GM18951 (cell line): Measurements from ENCODE around the gene MEIS3.
"Not testable (repeated sequence)": the region's sequence is repeated elsewhere in the genome, so short reads cannot be mapped to it uniquely, and the experiment has no call there.

Experiments used
- POLR2A ChIP-seq: IDR thresholded peaks from 4 replicates; pipeline ENCODE4 v1.6.1; 2011; ENCODE audit warnings: mild to moderate bottlenecking; ENCODE audit not compliant: insufficient read length, insufficient read depth; ENCODE audit errors: extremely low read depth
- in situ Hi-C: fragments of 300-500 bp; cut with MboI; formaldehyde crosslinking; loops from one replicate; pipeline ENCODE4 v1.12.0; 2022; ENCODE audit warnings: low sequenced_read_pairs, mixed read lengths, inconsistent platforms; ENCODE audit not compliant: unreplicated experiment

The MEIS3 gene

DNA sequence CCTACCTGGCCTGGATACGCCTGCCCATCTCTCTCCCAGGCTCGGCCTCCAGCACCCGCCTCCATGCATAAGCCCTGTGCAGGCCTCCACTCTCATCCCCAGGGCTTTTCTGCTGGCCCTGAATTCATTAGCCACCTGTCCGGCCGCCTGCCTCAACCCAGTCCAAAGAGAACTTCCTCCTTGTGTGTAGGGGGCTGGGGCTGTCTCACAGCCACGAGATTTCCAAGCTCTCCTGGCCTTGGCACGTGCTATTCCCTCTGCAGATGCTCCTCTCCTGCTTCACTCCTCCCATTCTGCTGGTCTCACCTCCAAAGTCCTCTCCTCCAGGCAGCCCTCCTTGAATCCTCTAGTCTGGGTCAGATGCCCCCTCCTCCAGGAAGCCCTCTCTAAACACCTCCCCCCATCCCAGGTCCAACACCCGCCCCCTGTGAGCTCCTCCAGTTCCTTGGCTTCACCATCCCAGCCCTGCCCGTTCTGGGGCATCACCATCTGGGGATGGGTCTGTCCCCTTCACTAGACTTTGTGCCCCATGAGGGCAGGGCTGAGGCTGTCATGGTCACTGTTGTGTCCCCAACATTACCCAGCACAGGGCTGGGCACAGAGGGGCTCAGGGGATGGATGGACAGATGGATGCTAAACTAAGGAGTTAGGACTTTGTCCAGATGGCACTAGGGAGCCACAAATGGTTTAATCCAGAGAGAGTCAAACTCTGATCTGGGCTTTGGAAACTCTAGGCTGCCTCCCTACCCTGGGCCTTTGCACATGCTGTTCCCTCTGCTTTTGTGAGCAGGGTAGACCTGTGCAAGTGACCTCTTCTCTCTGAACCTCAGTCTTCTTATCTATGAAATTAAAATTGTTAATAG is 14.8 kb downstream of the MEIS3 start:
- no peak for TF ChIP-seq POLR2A
- in situ Hi-C loops = no loop called here

DNA sequence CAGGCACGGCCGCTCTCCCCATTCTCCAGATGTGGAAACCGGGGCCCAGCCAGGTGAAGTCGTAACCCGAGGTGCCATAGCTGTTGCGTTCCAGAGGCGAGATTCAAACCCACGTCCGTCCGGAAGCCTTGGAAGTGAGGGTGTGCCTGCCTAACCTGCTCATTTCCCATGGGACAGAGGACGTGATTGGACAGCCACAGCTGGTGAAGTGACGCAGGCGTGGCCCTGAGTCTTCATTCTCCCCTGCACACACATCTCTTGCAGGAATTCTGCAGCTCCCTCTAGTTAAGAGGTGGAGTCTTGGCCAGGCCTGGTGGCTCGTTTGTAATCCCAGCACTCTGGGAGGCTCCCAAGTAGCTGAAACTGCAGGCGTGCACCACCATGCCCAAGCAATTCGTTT is 16.8 kb downstream of the MEIS3 start:
- no peak for TF ChIP-seq POLR2A
- in situ Hi-C loops = no loop called here

DNA sequence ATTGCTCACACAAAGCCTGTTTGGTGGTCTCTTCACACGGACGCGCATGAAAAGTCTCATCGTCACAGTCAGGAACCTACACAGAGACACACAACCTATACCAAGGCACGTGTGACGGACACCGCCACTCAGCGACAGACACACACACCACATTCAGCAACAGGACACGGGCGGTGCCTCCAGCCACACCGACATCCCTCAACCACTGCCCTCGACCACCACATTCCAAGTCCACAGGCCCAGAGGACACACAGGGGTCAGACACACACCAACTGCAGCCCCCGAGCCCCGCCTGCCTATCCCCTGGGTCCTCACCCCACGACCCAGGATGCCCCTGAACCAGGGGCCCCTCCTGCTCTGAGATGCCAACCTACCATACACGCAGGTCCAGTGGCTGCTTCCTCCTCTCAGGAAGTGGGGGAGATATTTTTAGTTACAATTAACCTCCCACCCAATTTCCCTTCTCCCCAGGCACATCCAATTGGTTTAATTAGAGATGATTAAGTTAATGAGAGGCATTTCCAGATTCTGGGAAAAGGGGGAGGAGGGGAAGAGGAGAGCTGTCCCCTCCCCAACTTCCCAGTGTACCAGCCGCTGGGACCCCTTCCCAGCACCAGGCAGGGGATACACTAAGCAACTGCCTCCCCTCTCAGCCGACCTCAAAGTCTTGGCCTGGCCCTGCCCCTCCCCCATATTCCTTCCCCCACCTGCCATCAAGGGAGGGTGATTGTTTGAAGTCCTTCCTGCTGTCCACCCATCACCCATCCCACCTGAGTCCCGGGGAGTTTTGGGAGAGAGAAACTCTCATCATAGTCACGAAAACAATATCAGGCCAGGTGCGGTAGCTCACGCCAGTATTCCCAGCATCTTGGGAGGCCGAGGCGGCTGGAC is 20.4 kb downstream of the MEIS3 start:
- TF ChIP-seq POLR2A = no peak
- in situ Hi-C loops = no loop called here

DNA sequence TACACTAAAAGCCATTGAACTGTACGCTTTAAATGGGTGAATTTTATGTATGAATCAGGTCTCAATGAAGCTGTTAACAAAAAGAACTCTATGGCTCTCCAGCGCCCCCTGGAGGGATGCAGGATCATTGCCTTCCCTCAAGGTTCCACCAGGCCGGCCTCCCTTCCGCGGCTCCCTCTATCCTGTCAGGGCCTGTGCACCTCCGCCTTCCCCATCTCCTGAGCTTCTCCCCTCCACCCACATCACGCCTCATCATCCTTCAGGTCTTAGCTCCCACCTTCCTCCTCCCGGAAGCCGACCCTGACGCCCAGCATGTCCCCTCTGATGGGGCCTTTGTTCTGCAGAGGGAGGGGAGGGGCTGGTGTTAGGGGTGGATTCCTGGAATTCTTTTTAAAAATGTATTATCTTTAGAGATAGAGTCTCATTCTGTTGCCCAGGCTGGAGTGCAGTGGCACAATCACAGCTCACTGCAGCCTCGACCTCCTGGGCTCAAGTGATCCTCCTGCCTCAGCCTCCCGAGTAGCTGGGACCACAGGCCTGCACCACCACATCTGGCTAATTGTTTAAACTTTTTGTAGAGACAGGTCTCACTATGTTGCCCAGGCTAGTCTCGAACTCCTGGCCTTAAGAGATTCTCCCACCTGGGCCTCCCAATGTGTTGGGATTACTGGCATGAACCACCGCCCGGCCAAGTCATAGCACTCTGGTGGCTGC is 27.7 kb downstream of the MEIS3 start:
- no peak for TF ChIP-seq POLR2A
- in situ Hi-C loops = no loop called here

DNA sequence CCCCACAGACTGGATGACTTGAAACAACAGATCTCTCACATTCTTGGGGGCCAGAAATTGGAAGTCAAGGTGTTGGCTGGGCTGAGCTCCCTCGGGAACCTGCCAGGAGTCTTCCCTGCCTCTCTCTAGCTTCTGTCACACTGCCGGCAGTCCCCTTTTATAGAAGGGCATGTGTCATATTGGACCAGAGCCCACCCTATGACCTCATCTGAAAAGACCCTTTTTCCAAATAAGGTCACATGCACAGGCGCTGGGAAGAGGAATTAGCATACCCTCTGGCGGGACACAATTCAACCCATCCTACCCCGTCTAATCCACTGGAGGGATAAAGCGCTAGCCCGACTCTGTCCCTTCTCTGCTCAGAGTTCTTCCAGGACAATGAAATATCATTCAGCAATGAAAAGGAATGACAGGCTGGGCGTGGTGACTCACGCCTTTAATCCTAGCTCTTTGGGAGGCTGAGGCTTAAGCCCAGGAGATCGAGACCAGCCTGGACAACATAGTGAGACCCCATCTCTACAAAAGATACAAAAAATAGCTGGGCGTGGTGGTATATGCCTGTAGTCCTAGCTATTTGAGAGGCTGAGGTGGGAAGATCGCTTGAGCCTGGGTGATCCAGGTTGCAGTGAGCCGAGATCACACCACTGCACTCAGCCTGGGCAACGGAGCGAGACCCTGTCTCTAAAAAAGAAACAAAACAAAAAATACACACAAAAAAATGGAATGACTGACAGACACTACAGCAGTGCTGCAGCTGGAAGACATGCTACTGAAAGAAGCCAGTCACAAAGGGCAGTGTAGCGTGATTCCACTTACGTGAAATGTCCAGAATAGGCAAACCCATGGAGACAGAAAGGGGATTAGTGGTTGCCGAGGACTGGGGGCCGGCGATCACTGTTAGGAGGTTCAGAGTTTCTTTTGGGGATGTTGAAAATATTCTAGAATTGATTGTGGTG is 28.5 kb downstream of the MEIS3 start:
- TF ChIP-seq POLR2A = no peak
- in situ Hi-C loops = no loop called here

DNA sequence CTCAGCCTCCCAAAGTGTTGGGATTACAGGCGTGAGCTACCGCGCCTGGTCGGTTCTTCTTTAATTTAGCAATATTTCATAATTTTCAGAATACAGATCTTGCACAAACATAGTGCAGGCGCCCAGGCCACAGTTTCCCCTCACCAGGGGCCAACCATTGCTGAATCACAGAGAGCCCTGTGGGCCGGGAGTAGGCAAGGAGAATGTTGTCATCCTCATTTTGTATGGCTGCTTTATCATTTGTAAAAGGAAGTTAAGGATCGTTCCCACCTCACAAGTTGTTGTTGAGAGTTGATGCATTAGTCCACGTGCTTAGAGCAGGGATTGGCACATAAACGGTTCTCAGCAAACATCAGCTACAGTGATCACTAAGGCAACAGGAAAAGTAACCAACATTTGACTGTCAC is 30.2 kb downstream of the MEIS3 start:
- in situ Hi-C loops = loop anchor here (5.0 kb wide), 1 partner anchor 92 kb away; no protein-coding TSS in a partner anchor

DNA sequence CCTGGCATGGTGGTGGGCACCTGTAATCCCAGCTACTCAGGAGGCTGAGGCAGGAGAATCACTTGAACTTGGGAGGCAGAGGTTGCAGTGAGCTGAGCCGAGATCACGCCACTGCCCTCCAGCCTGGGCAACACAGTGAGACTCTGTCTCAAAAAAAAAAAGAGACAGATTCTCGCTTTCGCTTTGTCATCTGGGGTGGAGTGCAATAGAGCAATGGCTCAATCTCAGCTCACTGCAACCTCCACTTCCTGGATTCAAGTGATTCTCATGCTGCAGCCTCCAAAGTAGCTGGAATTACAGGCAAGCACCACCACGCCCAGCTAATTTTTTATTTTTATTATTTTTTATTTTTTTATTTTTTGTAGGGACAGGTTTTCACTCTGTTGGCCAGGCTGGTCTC is 30.6 kb downstream of the MEIS3 start:
- in situ Hi-C loops = loop anchor here (5.0 kb wide), 1 partner anchor 91 kb away; no protein-coding TSS in a partner anchor

More for the DNA sequence above, 30.2 kb downstream of the MEIS3 start:
- TF ChIP-seq POLR2A = no peak

DNA sequence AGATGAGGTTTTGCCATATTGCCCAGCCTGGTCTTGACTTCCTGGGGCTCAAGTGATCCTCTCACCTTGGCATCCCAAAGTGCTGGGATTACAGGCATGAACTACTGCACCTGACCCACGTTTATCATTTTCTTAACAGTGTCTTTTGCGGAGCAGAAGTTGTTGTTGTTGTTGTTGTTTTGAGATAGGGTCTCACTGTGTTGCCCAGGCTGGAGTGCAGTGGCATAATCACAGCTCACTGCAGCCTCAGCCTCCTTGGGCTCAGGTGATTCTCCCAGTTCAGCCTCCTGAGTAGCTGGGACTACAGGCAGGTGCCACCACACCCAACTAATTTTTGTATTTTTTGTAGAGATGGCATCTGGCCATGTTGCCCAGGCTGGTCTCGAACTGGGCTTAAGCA is 31.7 kb downstream of the MEIS3 start:
- in situ Hi-C loops = loop anchor here (5.0 kb wide), 1 partner anchor 90 kb away; no protein-coding TSS in a partner anchor

DNA sequence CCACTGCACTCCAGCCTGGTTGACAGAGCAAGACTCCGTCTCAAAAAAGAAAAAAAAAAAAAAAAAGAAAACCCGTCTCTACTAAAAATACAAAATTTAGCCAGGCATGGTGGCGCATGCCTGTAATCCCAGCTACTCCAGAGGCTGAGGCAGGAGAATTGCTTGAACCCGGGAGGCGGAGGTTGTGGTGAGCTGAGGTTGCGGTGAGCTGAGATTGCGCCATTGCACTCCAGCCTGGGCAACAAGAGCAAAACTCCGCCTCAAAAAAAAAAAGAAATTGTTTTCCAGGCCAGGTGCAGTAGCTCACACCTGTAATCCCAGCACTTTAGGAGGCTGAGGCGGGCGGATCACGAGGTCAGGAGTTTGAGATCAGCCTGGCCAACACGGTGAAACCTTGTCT is 32.7 kb downstream of the MEIS3 start:
- in situ Hi-C loops = loop anchor here (5.0 kb wide), 1 partner anchor 89 kb away; no protein-coding TSS in a partner anchor

DNA sequence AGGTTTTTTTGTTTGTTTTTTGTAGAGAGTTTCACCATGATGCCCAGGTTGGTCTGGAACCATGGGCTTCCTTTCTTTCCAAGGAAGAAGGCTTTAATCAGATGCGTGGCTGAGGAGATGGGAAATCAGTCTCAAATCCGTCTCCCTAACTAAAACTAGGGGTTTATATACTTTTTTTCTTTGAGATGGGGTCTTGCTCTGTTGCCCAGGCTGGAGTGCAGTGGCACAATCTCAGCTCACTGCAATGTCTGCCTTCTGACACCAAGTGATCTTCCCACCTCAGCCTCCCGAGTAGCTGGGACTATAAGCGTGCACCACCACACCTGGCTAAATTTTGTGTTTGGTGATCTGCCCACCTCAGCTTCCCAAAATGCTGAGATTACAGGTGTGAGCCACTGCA is 34.8 kb downstream of the MEIS3 start:
- in situ Hi-C loops = not testable (repeated sequence)

DNA sequence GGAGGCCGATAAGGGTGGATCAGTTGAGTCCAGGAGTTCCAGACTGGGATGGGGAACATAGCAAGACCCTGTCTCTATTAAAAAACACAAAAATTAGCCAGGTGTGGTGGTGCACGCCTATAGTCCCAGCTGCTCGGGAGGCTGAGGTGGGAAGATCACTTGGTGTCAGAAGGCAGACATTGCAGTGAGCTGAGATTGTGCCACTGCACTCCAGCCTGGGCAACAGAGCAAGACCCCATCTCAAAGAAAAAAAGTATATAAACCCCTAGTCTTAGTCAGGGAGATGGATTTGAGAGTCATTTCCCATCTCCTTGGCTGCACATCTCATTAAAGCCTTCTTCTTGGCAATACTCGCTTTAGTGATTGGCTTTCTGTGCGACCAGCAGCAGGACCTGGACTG is 35.4 kb downstream of the MEIS3 start:
- in situ Hi-C loops = not testable (repeated sequence)

DNA sequence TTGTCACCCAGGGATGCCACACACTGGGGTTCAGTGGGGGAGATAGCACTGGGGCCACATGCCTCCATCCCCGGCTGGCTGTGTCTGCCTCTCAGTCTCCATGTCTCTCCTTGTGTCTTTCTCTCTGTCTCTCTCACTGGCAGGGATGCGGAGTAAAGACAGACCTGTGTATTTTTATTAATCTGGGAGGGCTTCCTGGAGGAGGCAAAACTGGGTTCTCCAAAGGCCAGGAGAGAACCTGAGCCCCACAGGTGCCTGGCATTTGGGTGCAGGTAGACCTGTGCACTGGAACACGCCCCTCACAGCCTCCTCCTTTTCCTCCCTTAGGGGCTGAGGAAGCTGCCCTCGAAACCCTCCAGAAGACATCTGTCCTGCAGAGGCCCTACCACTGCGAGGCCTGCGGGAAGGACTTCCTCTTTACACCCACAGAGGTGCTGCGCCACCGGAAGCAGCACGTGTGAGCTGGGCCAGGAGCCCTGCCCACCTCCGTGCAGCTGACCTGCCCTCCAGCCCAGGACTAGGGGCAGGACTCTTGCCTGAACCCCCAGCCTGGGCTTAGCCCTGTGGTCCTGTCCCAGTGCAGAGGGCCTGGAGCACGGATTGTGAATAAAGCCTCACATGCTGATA is 37.6 kb downstream of the MEIS3 start:
- in situ Hi-C loops = no loop called here
- no peak for TF ChIP-seq POLR2A

DNA sequence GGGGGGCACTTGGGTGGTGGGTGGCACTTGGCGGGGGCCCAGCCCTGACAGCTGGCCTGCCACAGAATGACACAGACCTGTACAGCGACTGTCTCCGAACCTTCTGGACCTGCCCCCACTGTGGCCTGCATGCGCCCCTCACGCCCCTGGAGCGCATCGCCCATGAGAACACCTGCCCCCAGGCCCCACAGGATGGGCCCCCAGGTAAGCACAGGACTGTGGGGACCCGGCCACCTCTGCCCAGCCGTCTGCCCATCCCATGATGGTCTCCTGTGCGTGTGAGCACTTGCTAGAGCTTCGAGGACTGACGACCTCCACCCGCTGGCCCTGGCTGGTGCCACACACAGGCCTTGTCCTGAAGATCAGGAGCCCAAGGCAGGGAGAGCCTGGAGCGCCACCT is 38.2 kb downstream of the MEIS3 start:
- in situ Hi-C loops = no loop called here
- no peak for TF ChIP-seq POLR2A
